WERI-Rb-1 (cell line): ENCODE data around the gene RGS2.

Source experiments
- DNase-seq: peaks from one replicate; pipeline ENCODE4 v3.0.0-alpha.2; 2020
- H3K27ac ChIP-seq: fragments of 250-450 bp; sonication (Bioruptor Pico); 2 replicates; pipeline ENCODE4 v1.5.1; 2020; ENCODE audit warnings: mild to moderate bottlenecking, moderate library complexity
- H3K27me3 ChIP-seq: fragments of 250-450 bp; sonication (Bioruptor Pico); 2 replicates; pipeline ENCODE4 v1.5.1; 2021; ENCODE audit warnings: mild to moderate bottlenecking, low read depth, moderate library complexity; ENCODE audit not compliant: insufficient read depth, severe bottlenecking
- H3K36me3 ChIP-seq: fragments of 250-450 bp; sonication (Bioruptor Pico); 2 replicates; pipeline ENCODE4 v1.5.1; 2020; ENCODE audit warnings: mild to moderate bottlenecking, moderate library complexity
- H3K4me3 ChIP-seq: 2 replicates; pipeline ENCODE4 v1.5.1; 2011; ENCODE audit warnings: low read depth, mild to moderate bottlenecking, control low read depth, low read length
- H3K9me3 ChIP-seq: fragments of 250-450 bp; sonication (Bioruptor Pico); 2 replicates; pipeline ENCODE4 v1.5.1; 2021; ENCODE audit warnings: mild to moderate bottlenecking, moderate library complexity; ENCODE audit not compliant: severe bottlenecking
- TF ChIP-seq, protein P1 (sequence below): IDR thresholded peaks from 2 replicates; pipeline ENCODE4 v1.5.1; 2011; ENCODE audit warnings: low read depth, mild to moderate bottlenecking, control low read depth, inconsistent platforms, low read length

Gene RGS2

GRCh38 chr1:192811594-192812239 is 2.9 kb downstream of the RGS2 start:
- TF ChIP-seq, protein P1, sequence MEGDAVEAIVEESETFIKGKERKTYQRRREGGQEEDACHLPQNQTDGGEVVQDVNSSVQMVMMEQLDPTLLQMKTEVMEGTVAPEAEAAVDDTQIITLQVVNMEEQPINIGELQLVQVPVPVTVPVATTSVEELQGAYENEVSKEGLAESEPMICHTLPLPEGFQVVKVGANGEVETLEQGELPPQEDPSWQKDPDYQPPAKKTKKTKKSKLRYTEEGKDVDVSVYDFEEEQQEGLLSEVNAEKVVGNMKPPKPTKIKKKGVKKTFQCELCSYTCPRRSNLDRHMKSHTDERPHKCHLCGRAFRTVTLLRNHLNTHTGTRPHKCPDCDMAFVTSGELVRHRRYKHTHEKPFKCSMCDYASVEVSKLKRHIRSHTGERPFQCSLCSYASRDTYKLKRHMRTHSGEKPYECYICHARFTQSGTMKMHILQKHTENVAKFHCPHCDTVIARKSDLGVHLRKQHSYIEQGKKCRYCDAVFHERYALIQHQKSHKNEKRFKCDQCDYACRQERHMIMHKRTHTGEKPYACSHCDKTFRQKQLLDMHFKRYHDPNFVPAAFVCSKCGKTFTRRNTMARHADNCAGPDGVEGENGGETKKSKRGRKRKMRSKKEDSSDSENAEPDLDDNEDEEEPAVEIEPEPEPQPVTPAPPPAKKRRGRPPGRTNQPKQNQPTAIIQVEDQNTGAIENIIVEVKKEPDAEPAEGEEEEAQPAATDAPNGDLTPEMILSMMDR: no peak
- Histone ChIP-seq H3K4me3 (no peak overlapping the region), H3K36me3 (peaks cover 3% of the 10 kb centered on the region; the same call in 1 of the 2 replicates), H3K27me3 (no peaks in the 10 kb centered on the region), H3K9me3 (no peaks in the 10 kb centered on the region), H3K27ac (no peak overlapping the region)
- DNase-seq: no peak

- TF ChIP-seq, protein P1: no peak
- peaks cover 3% of the 10 kb centered on the region; the same call in 1 of the 2 replicates for H3K36me3 ChIP-seq
- no peaks in the 10 kb centered on the region for H3K27me3 ChIP-seq
- no peak overlapping the region for H3K4me3 ChIP-seq
- no peak for DNase-seq
- no peak overlapping the region for H3K27ac ChIP-seq
- H3K9me3 ChIP-seq: no peaks in the 10 kb centered on the region
These were observed 3.8 kb downstream of the RGS2 start for GRCh38 chr1:192812420-192813209.

- H3K36me3 ChIP-seq: peaks cover 3% of the 10 kb centered on the region; the same call in 1 of the 2 replicates
- no peak for DNase-seq
- TF ChIP-seq, protein P1: no peak
- H3K4me3 ChIP-seq: no peak overlapping the region
- no peaks in the 10 kb centered on the region for H3K9me3 ChIP-seq
- no peak overlapping the region for H3K27ac ChIP-seq
- no peaks in the 10 kb centered on the region for H3K27me3 ChIP-seq
These were observed 6.0 kb downstream of the RGS2 start for GRCh38 chr1:192814805-192815204.

DNA sequence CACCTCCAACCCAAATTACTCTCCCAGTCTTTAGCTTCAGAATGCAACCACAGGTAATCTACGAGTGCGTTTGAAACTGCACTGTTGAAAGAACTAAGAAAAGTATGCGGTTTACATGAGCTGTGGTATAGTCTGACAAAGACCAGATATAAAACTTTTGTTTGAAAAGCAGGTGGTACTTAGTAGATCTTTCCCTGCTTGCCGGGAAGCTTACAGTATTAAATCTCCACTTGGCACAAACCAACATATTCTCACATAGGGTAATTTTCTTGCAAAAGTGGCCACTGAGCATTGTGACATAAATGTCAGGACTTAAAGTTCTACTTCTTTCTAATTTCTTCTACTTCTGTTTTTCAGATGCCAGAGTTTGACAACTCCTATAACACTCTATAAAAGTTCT is 8.4 kb downstream of the RGS2 start:
- H3K36me3 ChIP-seq: no peaks in the 10 kb centered on the region
- H3K9me3 ChIP-seq: no peaks in the 10 kb centered on the region
- TF ChIP-seq, protein P1: no peak
- H3K27me3 ChIP-seq: no peaks in the 10 kb centered on the region
- H3K4me3 ChIP-seq: no peak overlapping the region
- H3K27ac ChIP-seq: no peak overlapping the region
- DNase-seq: no peak

GRCh38 chr1:192821296-192821695 is 12.5 kb downstream of the RGS2 start:
- no peak for DNase-seq
- Histone ChIP-seq H3K4me3 (no peak overlapping the region), H3K36me3 (no peaks in the 10 kb centered on the region), H3K9me3 (no peaks in the 10 kb centered on the region), H3K27me3 (no peaks in the 10 kb centered on the region), H3K27ac (no peak overlapping the region)
- TF ChIP-seq, protein P1: no peak
